DMS79 treated with DMSO at 0.1 percent for 48 hours (cell line): Measurements from ENCODE around the gene ISM1.

Experiments used
- DNase-seq: peaks from one replicate; lab custom pipeline; 2025; lab: John Stamatoyannopoulos, UW

ISM1 gene

GRCh38 chr20:13220904-13221297 is at the start of gene ISM1:
Gene ISM1, plus strand, starts transcription at chr20:13221274. Its CDS starts 503 bp downstream, at chr20:13221777.
- DNase-seq = no peak

- DNase-seq = no peak
Observed at GRCh38 chr20:13173201-13173600, 47.9 kb upstream of the ISM1 start.

GRCh38 chr20:13174402-13174801 is 46.7 kb upstream of the ISM1 start:
- DNase-seq = no peak

- DNase-seq = no peak
Observed at GRCh38 chr20:13180986-13181889, 39.8 kb upstream of the ISM1 start.

GRCh38 chr20:13183005-13183404 is 38.1 kb upstream of the ISM1 start:
- DNase-seq = no peak

- no peak for DNase-seq
Observed at GRCh38 chr20:13186043-13186774, 34.9 kb upstream of the ISM1 start.

GRCh38 chr20:13187899-13188298 is 33.2 kb upstream of the ISM1 start:
- DNase-seq = no peak

GRCh38 chr20:13199279-13199678 is 21.8 kb upstream of the ISM1 start:
- DNase-seq = peak; percentile 100

GRCh38 chr20:13200767-13201500 is 20.1 kb upstream of the ISM1 start:
- peak; percentile 91 for DNase-seq

GRCh38 chr20:13202565-13202964 is 18.5 kb upstream of the ISM1 start:
- DNase-seq = no peak

GRCh38 chr20:13205425-13205824 is 15.6 kb upstream of the ISM1 start:
- DNase-seq = no peak

- DNase-seq = peak; percentile 83
Observed at GRCh38 chr20:13205848-13206434, 15.1 kb upstream of the ISM1 start.

GRCh38 chr20:13207016-13207415 is 14.1 kb upstream of the ISM1 start:
- no peak for DNase-seq

- DNase-seq = no peak
Observed at GRCh38 chr20:13211956-13212618, 9.0 kb upstream of the ISM1 start.

- DNase-seq = no peak
Observed at GRCh38 chr20:13212750-13213149, 8.3 kb upstream of the ISM1 start.

GRCh38 chr20:13213335-13213734 is 7.7 kb upstream of the ISM1 start:
- DNase-seq = no peak

GRCh38 chr20:13216533-13216932 is 4.5 kb upstream of the ISM1 start:
- DNase-seq = no peak

- DNase-seq = no peak
Observed at GRCh38 chr20:13219327-13220193, 1.5 kb upstream of the ISM1 start.

GRCh38 chr20:13220194-13220903 is 725 bp upstream of the ISM1 start:
- peak; percentile 23 for DNase-seq

- DNase-seq = no peak
Observed at GRCh38 chr20:13221313-13221672, 219 bp downstream of the ISM1 start.
